ENCODE results near the gene ANGPT4. TPM values are rescaled to one million over a fixed set of nuclear protein-coding genes. Genes with fewer than 3 reads are reported as not detected.
"Not testable (repeated sequence)": the region's sequence is repeated elsewhere in the genome, so short reads cannot be mapped to it uniquely, and the experiment has no call there.

The ANGPT4 gene
- polyA plus RNA-seq, 12 donors: 0.04 to 0.17 (median 0.09) TPM; not detected in 4

DNA sequence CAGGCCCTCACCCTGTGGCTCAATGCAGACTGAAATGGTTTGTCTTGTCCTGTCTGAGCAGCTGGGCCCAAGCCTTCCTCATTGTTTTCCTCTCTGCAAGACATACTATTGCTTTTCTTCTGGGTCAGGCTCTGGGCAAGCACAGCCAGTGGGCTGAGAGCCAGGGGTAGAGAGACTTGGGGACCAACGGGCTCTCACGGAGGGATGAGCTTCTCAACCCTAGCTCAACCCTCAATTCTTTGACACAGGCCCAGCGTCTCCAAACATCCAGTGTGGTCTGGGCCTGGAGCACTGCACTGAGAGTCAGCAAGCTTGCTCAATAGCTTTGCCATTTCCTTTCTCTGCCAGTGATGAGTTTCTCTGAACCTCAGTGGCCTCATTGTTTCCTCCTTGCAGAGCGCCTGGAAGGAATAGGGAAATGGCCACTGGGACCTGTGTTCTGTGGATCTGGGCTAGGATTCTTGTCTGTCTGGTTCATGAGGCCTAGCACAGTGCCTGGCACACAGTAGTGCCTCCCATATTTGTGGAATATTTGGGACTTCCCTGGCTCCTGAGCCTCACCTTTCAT is 9.3 kb downstream of the ANGPT4 start:
- DNase-seq: no peak

DNA sequence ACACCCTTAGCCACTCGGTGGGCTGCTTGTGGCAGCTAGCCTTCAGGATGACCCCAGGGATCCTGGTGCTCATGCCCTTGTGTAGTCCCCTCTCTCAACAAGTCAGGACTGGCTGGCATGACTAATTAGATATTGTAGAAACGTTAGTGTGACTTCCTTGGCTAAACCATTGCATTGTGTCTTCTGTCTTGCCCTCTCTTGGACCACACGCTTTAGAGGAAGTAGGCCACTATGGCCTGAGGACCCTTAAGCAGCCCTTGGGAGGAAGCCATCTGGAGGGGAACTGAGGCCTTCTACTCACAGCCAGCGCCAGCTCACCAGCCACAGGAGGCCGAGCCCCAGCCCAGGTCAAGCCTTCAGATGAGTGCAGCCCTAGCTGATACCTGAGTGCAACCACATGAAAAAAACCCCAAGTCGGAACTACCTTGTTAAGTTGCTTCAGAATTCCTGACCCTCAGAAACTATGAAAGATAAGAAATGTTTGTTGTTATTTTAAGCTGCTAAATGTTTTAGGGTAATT is 10.1 kb downstream of the ANGPT4 start:
- no peak for DNase-seq

DNA sequence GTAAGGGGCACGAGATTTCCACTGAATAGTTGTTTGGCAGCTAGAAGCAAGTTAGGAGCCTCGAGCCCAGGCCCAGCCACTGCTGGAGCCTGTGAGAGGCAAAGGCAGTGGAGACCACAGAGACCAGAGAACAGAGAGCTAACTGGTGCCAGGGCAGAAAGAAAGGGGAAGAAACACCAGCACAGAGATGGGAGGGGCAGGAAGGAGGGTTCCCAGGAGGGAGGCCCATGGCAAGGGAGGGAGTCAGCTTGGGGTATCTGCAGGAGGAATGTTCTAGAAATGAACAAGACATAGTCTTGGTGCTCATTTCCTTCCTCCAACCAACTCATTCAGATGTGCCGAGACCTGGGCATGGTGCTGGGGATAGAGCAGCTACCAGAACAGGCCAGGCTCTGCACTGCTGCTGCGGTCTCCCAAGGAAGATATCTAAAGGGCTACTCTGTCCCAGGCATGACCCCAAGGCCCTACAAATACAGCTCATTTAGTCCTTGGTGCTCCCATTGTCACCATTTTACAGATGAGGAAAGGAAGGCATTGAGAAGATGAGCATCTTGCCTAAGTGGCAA is 10.7 kb downstream of the ANGPT4 start:
- DNase-seq: no peak

DNA sequence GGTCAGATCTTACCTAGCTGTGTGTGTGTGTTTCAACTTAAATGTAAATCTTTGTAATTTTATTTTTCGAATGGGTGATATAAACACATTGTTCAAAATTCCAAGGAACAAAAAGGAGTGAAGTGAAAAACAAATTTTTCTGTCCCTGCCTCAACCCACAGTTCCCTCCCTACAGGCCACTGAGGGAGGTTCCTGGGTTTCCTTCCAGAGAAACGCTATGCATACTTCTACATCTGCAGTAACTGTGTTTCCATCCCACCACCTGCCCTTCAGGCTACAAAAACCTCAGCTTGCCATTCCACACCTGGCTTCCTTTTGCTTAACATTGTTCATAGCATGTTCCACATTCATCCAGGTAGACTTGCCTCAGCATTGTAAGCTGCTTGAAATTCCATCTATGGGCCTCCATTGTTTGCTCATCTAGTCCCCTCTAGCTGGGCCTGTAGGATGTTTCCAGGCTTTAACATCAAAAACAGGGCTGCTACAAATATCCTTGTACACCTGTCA is 12.0 kb downstream of the ANGPT4 start:
- no peak for DNase-seq

DNA sequence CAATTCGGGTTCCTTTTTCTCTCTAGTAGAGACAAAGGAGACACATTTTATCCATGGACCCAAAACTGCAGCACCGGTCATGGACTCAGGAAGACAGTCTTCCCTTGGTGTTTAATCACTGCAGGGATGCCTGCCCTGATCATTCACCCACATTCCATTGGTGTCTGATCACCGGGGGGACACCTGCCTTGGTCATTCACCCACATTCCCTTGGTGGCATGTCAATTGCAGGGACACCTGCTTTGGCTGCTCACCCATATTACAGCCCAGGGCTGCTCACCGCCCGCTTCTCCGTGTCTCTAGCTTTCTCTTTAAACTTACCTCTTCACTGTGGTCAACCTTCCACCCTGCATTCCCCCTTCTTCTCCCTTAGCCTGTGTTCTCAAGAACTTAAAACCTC is 18.7 kb downstream of the ANGPT4 start:
- DNase-seq: not testable (repeated sequence)

DNA sequence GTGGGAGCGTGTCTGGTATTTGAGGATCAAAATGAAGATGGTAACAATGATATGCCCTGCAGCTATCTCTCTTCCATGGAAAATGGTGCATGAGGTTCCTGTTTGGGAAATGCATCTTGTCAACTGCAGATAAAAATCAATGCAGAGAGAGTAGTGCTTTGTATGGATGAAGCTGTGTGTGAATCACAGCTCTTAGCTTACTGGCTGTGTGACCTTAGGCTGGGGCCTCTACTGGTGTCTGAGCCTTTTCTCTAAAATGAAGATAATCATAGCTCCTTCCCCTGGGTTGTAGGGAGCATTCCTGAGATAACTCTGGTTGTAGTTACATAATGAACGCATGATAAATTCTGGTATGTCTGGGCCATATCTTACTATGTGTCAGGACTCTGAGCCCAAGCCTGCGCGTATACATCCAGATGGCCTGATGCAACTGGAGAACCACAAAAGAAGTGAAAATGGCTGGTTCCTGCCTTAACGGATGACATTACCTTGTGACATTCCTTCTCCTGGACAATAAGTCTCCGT is 19.6 kb downstream of the ANGPT4 start:
- no peak for DNase-seq

DNA sequence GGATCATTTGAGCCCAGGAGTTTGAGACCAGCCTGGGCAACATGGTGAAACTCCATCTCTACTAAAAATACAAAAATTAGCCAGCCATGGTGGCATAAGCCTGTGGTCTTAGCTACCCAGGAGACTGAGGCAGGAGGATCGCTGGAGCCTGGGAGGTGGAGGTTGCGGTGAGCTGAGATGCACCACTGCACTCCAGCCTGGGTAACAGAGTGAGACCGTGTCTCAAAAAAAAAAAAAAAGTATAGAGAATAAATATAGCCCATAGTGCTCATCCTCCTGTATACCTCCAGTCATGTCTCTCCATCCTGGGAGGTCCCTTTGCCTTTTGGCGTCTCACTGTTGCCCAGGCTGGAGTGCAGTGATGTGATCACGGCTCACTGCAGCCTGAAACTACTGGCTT is 23.8 kb downstream of the ANGPT4 start:
- not testable (repeated sequence) for DNase-seq

DNA sequence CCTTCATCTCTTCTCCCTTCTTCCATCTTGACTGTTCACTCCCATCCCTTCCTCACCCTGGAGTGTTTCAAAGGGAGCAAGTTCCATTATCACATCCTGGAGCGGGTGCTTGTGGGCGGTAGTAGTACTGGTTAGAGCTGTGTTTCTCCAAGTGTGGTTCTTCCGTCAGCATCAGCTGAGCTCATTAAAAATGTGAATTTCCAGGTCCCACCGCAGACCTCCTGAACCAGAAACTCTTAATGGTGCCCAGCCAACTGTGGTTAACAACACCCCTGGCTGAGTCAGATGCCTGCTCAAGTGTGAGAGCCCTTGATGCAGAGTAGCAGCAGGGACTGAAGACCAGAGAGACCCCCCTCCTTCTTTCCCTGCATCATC is 24.4 kb downstream of the ANGPT4 start:
- no peak for DNase-seq

DNA sequence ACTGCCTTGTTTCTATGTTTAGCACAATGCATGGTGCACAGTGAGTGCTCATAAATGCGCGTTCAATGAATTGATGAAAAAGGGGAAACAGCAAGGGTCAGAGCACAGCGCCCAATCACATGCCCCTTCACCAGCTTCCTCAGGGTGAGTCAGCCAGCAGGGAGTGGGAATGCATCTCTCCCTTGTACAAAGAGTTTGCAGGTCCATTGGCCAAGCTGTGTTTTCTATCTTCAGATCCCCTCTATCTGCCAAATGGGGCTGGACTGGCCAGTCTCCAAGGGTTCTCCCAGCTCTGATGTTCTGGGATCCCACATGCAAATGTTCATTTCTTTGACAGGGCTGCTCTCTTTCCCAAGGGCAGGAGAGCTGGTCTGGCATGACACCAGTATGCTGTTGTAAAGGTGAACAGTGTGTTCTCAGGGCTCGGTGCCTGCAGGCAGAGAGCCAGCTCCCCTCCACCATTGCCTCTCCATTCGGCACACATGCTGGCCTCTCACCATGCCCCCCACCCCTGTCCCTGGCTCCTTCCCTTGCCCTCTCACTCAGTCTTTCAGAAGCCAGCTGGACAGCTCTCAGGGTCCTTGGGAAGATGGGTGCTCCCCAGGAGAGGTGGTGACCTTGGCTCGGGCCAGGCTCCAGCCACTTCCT is 25.0 kb downstream of the ANGPT4 start:
- no peak for DNase-seq

DNA sequence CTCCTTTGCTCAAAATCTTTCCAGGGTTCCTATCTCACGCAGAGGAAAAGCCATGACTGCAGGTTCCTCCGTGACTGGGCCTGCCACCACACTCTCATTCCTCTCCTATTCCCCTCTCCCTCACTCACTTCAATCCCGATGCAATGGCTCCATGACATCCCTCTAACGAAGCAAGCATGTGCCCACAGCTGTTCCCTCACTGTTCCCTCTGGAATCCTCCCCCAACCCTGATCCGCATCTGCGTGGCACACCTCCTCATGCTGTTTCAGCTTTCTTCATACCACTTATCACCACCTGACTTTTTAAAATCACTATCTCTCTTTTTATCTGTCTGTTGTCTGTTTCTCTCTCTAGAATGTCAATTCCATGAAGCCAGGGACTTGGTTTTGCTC is 25.5 kb downstream of the ANGPT4 start:
- no peak for DNase-seq

DNA sequence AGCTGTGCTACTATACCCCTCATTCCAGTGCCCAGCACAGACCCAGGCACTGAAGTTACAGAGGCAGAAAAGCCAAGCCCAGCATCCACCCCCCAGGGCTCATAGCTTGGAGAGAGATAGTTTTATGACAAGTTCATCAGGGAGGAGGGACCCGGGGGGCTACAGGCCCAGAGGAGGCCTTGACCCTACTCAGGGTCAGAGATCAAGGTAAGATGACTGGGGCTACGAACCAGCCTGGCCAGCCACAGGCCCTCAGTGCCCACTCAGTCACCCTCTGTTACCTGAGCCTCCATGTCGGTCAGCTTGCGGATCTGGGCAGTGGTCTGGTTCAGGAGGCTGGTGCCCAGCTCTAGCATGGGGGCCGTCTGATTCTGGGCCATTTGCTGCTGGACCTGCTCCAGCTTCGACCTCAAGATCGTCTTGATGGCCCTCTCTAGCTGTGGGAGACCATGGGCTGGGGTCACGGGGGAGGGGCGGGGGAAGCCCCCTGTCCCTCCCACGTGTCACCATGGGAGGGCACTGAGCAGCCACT is 26.1 kb downstream of the ANGPT4 start:
- no peak for DNase-seq

DNA sequence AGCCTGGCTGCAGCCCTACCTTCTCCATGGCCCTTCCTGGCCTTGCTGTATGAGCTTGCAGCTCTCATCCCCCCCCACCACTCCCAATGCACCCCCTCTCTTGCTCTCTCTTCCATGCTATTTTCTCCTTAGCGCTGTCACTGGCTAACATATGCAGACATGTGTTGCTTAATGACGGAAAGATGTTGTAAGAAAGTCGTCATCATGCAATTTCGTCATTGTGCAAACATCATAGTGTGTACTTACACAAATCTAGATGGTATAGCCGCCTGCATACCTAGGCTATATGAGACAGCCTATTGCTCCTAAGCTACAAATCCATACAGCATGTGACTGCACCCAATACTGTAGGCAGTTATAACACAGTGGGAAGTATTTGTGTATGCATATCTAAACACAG is 27.0 kb downstream of the ANGPT4 start:
- no peak for DNase-seq

DNA sequence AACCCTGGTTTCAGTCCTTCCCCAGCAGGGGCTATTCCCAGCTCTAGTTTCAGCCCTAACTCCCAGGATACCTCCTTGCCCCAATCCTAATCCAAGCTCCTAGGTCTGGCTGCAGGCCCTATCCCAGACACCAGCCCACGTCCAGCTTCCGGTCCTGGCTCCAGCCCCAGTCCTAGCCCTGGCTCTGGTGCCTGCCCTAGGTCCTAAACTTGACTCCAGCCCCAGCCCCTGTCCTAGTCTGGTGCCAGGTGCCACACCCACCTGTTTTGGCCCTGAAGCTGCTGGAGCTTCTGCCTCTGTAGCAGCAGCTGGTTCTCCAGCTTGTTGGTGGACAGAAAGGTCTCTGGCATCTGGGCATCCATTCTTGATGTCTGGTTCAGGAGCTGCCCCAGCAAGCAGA is 28.1 kb downstream of the ANGPT4 start:
- DNase-seq: no peak

DNA sequence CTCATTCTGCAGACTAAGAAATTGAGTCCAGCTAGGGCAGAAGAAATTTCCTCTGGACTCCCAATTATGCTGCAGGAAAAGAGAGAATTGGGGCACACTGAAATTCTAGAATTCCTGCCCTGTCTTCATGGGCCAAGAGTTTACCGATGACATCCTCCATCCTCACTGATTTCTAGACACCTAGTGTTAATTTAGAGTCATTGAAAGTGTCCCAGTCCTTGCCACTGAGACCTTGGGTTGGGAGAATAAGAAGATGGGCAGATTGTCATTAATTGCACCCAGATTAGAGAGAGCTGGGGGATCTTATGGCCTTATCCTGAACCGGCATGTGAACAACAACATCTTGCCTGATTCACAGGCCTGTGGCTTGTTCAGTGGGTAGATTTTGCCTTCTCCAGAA is 29.0 kb downstream of the ANGPT4 start:
- no peak for DNase-seq

DNA sequence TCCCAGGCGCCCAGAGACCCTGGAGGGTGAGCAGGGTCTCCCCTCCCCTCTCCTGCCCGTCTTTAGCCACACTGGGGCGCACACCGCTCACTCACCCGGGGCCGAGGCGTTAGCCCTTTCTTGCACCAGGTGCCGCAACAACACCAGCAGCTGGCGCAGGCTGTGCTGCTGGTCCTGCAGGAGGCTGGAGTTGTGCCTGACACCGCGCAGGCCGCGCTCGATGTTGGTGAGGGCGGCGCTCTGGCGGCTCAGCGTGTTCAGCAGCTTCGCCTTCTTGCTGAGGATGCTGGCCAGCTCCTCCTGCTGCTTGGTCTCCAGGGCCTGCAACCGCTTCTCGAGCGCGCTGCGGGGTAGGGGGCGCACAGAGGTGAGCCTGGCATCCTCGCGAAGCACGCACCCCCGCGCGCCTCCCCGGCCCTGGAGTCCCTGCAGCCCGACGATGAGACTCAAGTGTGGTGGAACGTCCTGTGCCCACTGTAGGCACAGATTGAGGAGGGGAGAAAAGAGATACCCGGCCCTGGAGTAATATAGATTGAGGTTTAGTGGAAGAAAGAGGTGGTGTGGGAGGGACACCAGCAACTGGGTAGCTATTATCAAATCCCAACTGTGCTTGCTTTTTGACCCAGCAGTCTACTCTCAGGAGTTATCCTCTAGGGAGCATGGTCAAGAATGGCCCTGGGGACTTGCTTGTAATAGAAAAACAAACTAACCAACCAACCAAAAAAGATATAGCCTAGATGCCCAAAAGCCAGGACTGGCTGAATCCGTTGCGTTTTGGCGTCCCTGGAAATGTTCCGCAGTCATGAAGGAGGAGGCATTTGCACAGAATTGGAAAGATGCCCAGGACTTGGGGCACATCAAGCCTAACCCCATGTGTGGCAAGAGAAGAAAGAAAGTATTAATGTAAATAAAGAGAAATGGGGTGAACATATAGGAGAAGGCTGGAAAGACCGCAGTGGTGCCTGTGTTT is 30.9 kb downstream of the ANGPT4 start:
- DNase-seq: no peak

DNA sequence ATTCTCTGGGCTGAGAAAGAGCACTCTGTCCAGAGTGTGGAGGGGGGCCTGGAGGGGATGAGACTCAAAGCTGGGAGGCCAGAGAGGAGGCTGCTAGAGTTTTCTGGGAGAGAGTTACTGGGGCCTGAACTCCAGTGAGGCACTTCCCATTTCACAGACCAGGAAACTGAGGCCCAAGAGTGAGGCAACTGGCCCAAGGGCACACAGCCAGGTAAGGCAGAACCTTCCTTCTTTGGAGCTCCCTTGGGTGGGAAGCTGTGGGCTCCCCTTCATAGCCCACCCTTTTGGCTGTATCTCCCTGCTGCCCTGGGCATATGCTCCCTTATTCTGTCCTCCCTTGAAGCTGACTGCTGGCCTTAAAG is 34.4 kb downstream of the ANGPT4 start:
- no peak for DNase-seq

DNA sequence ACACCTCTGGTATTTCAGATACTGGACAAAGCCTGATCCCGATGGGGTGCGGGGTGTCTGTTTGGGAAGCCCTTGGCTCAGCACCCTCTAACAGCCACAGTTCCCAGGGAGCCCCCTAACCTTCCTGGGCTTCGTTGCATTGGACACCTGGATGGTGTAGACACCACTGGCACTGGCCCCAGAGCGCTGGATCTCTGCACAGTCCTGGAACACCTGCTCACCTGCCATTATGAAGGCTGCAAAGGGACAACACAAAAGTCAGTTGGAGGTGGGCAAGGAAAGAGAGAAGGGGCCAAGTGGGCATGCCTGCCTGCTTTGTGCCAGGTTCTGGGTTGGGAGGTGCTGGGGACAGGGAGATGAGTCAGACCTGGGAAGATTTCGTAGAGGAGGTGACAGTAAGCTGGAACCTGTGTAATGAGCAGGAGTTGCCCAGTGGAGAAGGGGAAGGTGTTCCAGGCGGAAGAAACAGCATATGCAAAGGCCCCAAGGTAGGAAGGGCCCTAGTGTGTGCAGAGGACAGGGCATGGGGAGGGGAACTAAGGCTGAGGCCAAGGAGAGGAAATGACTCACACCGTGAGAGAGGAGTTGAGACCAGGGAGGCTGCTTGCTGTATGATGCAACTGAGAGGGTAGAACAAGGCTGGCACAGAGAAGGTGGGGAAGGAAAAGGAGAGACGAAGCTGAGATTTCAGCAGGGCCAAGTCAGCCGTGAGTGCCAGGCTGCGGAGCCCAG is 34.9 kb downstream of the ANGPT4 start:
- no peak for DNase-seq

DNA sequence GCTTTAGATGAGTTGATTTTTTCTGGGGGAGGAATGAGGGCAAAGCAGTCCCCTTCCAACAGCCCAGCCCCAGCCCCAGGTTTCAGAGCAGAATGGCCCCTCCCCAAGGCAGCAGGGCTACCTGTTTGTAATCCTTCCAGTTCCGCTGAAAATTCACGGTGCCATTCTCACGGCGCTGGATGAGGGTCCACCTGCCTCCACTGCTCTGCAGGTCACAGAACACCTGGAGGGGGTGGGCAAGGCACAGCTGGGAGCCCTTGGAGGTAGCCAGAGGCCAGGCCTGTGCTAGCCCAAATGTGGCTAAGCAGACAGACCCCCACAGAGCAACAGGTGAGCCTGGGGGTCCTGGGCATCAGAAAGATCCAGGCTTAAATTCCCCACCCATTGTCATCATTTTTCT is 36.5 kb downstream of the ANGPT4 start:
- DNase-seq: no peak

DNA sequence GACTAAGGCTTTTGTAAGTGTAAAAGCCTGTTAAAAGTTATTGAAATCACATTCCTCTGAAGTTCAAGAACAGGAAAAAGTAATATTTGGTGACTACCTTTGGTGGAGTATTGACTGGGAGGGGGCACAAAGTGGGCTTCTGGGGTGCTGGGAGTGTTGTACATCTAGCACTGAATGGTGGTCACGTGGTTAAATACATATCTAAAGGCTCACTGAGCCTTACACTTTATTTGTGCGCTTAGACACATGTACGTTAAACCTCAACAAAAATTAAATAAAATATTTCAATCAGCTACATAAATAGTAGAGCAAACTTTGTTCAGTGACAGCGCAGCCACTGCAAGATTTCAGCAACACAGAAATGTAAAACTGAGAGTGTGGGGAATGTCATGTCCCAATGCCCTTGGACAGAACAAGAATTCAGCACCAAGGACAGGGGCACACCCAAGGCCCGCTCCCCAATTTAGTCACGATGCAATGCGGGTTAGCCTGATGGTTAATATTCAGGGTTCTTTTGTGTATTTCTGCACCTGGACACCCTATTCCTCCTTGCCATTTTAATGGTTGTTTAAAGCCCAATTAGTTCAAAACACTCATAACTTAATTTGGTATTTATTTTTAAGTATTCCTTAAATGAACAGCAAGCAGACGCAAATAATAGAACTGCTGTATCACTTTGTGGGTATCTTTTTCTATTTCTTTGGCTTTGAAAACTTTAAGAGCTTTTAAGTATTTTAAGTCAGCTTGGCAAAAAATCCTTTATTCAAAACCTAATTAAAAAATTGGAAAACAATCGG is 37.4 kb downstream of the ANGPT4 start:
- peak; percentile 35 for DNase-seq

DNA sequence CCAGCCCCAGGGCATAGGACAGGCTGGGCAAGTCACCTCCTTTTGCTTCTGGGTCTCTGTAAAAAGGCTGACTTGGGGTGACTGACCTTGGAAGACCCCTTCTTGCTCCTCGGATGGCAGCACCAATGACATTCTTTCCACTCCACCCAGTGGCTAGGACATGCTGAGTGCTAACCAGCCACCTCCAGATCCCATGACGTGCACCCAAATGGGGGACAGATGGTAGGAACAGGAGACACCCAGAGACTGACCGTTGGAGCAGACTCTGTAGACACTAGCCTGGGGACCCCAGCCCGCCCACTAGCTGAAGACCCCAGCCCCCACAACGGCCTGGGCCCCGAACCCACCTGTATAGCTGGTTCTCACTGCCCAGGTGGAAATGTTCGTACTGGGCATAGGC is 38.3 kb downstream of the ANGPT4 start:
- no peak for DNase-seq
